ENCODE measurements around the gene ACSL6. TPM values are rescaled to one million over a fixed set of nuclear protein-coding genes. Genes with fewer than 3 reads are reported as not detected.
A peak's percentile ranks its signal among the peaks of the same experiment; 100 is the strongest.

ACSL6 gene
- total RNA-seq, 6 donors from 2014 or later = 0.61 to 1.2 (median 0.74) TPM; not detected in 1

GRCh38 chr5:132013006-132013689 is 1.7 kb upstream of the ACSL6 start:
- H3K27ac ChIP-seq = no peak overlapping the region
- peaks cover 0 to 16% (median 9%) of the 10 kb centered on the region in 4 donors for H3K27me3 ChIP-seq
- H3K4me3 ChIP-seq = no peak overlapping the region
- H3K4me1 ChIP-seq = peaks cover 10 to 18% (median 12%) of the 10 kb centered on the region in 4 donors
- WGBS, 2 donors = 87 to 92% methylated on average over 4 to 5 of the region's 5 CpGs
- TF ChIP-seq CTCF (IDR thresholded peaks at IDR 0.05) (no peak), EP300 (IDR thresholded peaks at IDR 0.05) (no peak), POLR2A (IDR thresholded peaks at IDR 0.05) (no peak), POLR2AphosphoS5 (IDR thresholded peaks at IDR 0.05) (no peak)
- no peaks in the 10 kb centered on the region for H3K36me3 ChIP-seq
- DNase-seq (peak; percentile 17 to 40), ATAC-seq (ENCODE audit: low FRiP score in 2 of 2) (no peak)
- no peaks in the 10 kb centered on the region for H3K9me3 ChIP-seq

- no peaks in the 10 kb centered on the region for H3K9me3 ChIP-seq
- 37 to 40% methylated on average over 5 to 7 of the region's 7 CpGs for WGBS, 2 donors
- H3K27me3 ChIP-seq = peaks cover 0 to 16% (median 9%) of the 10 kb centered on the region in 4 donors
- TF ChIP-seq EP300 (IDR thresholded peaks at IDR 0.05) (no peak), CTCF (IDR thresholded peaks at IDR 0.05) (no peak), POLR2AphosphoS5 (IDR thresholded peaks at IDR 0.05) (no peak), POLR2A (IDR thresholded peaks at IDR 0.05) (no peak)
- no peaks in the 10 kb centered on the region for H3K36me3 ChIP-seq
- H3K4me3 ChIP-seq = no peak overlapping the region
- DNase-seq (peak; percentile 21 to 71), ATAC-seq (ENCODE audit: low FRiP score in 2 of 2) (peak in 1 of 2 donors; percentile 39)
- H3K27ac ChIP-seq = no peak overlapping the region
- peaks cover 10 to 18% (median 12%) of the 10 kb centered on the region in 4 donors for H3K4me1 ChIP-seq
Measured at GRCh38 chr5:132012371-132013005, 1.0 kb upstream of the ACSL6 start.

DNA sequence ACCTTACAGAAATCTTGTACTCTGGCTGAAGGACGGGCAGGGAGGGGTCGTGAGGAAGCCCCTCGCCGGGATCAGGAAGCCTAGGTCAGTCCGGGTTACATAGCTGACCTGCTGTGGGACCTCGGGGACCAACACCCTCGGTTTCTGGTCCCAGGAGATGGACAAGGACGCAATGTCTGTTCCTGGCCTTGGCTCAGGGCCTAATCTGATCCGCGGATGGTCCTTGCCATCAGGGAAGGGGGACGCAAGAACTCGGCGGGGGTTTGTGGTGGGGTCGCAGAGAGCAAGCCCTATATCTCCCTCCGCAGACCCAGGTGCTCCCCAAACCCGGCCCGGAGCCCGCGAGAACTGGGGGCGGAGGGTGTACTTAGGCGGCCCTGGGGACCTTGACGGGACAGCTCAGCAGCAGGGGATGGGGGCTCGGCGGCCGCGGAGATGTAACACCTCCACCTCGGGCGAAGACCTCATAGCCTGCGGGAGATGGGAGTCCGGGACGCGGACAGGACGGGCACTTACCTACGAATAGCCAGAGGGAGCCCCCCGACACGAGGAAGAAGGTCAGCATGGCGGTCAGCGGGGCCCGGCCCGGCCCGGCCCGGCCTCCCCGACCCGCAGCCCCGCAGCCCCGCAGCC is 353 bp downstream of the ACSL6 start:
- peaks cover 0 to 16% (median 9%) of the 10 kb centered on the region in 4 donors for H3K27me3 ChIP-seq
- ATAC-seq (ENCODE audit: low FRiP score in 2 of 2) (no peak), DNase-seq (peak in 1 of 2 donors; percentile 20)
- H3K4me3 ChIP-seq = peak overlapping the region in 3 of 4 donors; percentile 42 to 64 (median 57)
- peaks cover 10 to 18% (median 12%) of the 10 kb centered on the region in 4 donors for H3K4me1 ChIP-seq
- TF ChIP-seq POLR2A (IDR thresholded peaks at IDR 0.05) (no peak), CTCF (IDR thresholded peaks at IDR 0.05) (no peak), POLR2AphosphoS5 (IDR thresholded peaks at IDR 0.05) (no peak), EP300 (IDR thresholded peaks at IDR 0.05) (no peak)
- no peak overlapping the region for H3K27ac ChIP-seq
- H3K9me3 ChIP-seq = no peaks in the 10 kb centered on the region
- no peaks in the 10 kb centered on the region for H3K36me3 ChIP-seq
- 12 to 21% methylated on average over 7 to 29 of the region's 46 CpGs for WGBS, 2 donors

DNA sequence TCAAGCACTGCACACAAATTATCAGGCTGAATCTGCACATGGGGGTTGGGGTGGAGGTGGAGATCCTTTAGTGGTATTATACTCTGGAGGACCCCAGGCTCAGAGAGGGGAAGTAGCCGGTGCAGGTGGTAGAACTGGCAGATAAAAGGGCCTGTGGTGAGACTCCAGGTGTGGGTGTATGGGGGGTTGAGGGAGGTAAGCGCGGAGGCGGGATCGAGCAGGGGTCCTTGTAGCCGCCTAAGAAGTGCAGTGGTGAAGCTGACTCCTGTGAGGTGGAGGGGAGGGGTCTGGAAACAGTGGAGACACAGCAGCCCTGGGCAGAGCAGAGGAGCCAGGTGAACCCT is 841 bp downstream of the ACSL6 start:
- H3K27ac ChIP-seq = no peak overlapping the region
- no peak for TF ChIP-seq POLR2AphosphoS5 (IDR thresholded peaks at IDR 0.05)
- TF ChIP-seq EP300 (IDR thresholded peaks at IDR 0.05) = no peak
- TF ChIP-seq POLR2A (IDR thresholded peaks at IDR 0.05) = no peak
- TF ChIP-seq CTCF (IDR thresholded peaks at IDR 0.05) = no peak
- ATAC-seq (ENCODE audit: low FRiP score in 2 of 2) (no peak), DNase-seq (peak in 1 of 2 donors; percentile 21)
- H3K4me3 ChIP-seq = peak overlapping the region in 1 of 4 donors; percentile 57
- peaks cover 0 to 16% (median 9%) of the 10 kb centered on the region in 4 donors for H3K27me3 ChIP-seq
- WGBS, 2 donors = 79 to 83% methylated on average over 6 of the region's 6 CpGs
- H3K4me1 ChIP-seq = peaks cover 10 to 18% (median 12%) of the 10 kb centered on the region in 4 donors
- no peaks in the 10 kb centered on the region for H3K36me3 ChIP-seq
- no peaks in the 10 kb centered on the region for H3K9me3 ChIP-seq
